HG02943 (cell line): Measurements from ENCODE around the gene PNCK.
"Not testable (repeated sequence)": the region's sequence is repeated elsewhere in the genome, so short reads cannot be mapped to it uniquely, and the experiment has no call there.

Experiments used
- ATAC-seq: cut with Tn5 transposase; IDR thresholded peaks from one replicate; pipeline ENCODE4 v1.9.1; 2021; ENCODE audit warnings: mild to moderate bottlenecking, low read depth, moderate library complexity; ENCODE audit not compliant: unreplicated experiment

Gene PNCK

GRCh38 chrX:153687121-153688039 lies 13.8 kb upstream of the PNCK start, which contains the start of gene SLC6A8:
TSS of gene SLC6A8 (plus strand) at chrX:153687926. CDS start at chrX:153688575, 649 bp downstream.
- no peak for ATAC-seq

- no peak for ATAC-seq
Observed at GRCh38 chrX:153686711-153687110, 13.1 kb upstream of the PNCK start.

DNA sequence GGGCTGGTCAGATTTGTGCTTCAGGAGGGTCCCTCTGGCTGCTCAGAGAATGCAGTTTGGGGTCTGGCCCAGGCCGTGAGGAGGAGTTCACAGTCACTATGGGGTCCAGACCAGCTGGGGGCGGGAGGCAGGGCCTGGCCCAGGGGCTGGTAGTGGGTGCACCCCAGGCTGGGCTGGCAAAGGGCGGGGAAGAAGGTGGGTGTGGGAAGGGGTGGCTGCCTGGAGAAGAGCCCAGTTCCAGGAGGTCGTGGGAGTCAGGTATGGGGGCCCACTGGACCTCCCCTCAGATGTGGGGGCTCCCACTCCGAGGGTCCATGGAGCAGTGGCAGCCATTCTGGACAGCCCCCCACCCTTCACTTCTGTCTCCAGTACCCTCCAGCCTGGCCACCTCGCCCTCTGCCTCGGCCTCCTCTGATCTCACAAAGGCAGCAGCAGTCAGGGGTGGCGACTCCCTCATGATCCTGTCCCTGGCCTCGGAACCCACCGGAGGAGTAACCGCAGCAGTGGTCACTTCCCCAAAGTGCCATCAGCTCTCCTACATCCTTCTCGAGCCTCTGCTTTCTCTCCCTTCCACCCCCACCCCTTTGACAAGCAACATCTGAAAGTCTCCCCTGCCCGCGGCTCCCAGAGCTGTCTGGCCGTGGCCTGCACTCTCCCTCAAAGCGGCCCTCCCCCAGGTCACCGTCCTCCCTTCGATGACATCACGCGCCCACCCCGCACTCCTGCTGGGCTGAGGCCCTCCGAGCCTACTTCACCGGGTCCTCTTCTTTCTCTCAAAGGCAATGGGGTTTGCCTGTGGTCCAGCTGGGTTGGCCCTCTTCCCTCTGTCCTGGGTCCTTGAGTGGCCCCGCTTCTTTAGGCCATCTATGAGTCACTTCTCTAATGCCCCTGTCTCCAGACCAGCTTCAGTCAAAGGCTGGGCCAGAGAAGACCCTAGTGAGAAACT lies 12.4 kb upstream of the PNCK start:
- no peak for ATAC-seq

DNA sequence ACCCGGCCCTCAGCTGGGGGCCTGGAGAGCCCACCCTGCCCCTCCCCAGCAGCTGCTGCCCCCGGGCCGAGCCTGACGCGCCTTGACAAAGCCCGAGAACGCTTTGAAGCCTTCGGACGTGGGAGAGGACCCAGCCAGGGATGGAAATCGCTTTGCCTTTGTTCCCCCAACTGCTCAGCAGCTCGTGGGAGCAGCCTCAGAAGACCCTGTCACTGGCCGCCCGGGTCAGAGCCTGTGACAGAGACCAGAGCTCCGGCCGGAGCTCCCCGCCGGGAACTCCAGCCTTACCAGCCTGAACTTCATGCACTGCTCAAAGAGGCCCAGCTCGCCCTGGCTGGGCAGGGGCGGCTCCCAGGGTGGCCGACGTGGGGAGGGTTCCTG lies 11.5 kb upstream of the PNCK start:
- ATAC-seq = no peak

DNA sequence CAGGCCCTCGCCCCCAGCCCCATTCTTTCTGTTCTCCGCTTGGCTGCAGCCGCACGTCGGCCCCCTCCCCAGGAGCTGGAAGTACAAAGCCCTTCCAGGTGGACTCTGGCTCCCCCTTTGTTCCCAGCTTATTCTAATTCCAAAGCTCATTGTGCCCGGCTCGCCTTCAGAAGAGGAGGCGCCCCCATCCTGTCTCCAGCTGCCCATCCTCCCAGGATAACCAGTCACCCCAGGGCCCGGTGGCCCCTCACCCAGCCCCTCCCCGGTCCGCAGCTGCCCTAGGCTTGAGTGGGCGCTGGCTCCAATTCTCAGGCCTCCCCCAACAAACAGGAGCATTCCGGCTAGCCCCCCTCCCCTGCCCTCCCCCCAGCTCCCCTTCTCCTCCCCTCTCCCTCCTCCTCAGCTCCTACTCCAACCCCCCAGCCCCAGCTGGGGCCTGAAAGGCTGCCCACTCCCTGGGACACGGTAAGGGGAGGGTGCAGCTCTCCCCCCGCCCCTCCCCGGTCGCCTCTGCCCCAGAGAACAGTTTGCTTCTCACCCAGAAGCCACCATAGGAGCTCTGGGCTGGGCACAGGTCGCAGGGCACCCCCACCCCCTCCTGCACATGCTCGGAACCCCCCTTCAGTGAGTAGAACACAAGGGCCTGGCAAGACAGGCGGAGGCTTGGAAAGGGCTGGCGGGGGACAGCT lies 11.0 kb upstream of the PNCK start:
- ATAC-seq = no peak

DNA sequence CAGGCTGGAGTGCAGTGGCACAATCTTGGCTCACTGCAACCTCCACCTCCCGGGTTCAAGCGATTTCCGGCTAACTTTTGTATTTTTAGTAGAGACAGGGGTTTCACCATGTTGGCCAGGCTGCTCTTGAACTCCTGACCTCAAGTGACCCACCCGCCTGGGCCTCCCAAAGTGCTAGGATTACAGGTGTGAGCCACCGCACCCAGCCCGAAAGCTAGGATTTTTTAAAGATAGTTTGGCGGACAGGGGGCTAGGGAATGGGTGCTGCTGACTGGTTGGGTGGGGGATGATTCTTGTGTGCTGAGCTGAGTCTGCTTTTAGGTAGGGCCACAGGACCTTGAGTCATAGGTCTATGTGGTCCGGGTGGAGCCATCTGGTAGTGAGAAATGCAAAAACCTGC lies 9.9 kb upstream of the PNCK start:
- ATAC-seq = not testable (repeated sequence)

- no peak for ATAC-seq
Observed at GRCh38 chrX:153681175-153681574, 7.6 kb upstream of the PNCK start.

- ATAC-seq = no peak
Observed at GRCh38 chrX:153674219-153674851, 722 bp upstream of the PNCK start.

- no peak for ATAC-seq
Observed at GRCh38 chrX:153672531-153673427, 834 bp downstream of the PNCK start.

- ATAC-seq = no peak
Observed at GRCh38 chrX:153671589-153672530, 1.8 kb downstream of the PNCK start.

DNA sequence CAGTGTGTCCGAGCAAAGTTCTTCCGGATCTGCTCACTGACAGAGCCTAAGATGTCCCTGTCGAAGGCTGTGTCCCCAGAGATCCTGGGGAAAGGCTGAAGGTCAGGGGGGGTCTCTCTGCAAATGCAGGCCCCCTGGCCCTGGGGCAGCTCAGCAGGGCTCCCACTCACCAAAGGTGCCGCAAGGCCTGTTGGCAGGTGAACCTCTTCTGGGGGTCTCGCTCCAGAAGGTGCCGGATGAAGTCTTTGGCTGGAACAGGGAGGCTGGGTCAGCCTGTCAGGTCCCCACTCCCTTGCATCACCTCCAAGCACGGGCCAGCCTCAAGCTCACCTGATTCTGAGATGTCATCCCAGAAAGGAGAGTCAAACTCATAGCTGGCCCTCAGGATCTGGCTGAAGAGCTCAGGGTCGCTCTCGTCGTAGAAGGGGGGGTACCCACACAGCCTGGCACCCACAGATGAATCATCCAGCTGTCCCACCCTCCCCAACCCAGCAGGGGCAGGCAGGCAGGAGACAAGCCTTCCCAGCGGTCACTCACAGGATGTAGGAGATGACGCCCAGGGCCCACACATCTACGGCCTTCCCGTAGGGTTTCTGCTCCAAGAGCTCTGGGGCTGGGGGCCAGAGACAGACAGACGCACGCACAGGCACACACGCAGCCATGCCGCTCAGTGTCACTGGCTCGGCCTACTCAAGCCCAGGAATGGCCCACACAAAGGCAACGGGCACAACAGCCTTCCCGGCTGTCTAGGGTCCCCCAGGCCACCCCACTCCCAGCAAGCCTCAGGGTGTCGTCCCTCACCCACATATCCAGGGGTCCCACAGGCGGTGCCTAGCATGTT lies 2.6 kb downstream of the PNCK start:
- ATAC-seq = no peak

- no peak for ATAC-seq
Observed at GRCh38 chrX:153669901-153670731, 3.5 kb downstream of the PNCK start.

GRCh38 chrX:153669174-153669890 lies 4.3 kb downstream of the PNCK start:
- ATAC-seq = no peak

GRCh38 chrX:153668423-153669173 lies 5.0 kb downstream of the PNCK start:
- ATAC-seq = no peak

DNA sequence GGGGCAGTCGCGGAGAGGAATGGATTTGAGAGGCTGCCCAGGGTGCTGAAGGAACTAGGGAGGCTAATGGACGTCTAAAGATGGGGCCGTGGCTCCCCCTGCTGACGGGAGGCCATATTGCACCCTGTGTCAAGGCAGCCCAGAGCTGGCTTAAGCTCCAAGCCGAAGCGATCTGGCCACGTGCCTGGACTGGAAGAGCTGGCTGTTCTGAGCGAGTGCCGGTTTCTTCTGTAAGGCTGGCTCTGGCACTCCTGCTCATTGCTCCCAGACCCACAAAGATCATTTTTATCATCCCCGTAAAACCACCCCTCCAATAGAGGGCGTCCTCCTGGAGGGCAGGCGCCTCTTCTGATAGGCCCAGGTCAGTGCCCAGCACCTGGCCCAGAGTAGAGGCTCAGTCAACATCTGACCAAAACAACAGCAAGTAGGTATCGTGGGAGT lies 5.6 kb downstream of the PNCK start:
- no peak for ATAC-seq
